Measurements from ENCODE around the gene CENPW. TPM values are rescaled to one million over a fixed set of nuclear protein-coding genes. Genes with fewer than 3 reads are reported as not detected.

CENPW gene
- total and polyA plus RNA-seq, 7 donors: 1.3 to 31.1 (median 5.1) TPM

DNA sequence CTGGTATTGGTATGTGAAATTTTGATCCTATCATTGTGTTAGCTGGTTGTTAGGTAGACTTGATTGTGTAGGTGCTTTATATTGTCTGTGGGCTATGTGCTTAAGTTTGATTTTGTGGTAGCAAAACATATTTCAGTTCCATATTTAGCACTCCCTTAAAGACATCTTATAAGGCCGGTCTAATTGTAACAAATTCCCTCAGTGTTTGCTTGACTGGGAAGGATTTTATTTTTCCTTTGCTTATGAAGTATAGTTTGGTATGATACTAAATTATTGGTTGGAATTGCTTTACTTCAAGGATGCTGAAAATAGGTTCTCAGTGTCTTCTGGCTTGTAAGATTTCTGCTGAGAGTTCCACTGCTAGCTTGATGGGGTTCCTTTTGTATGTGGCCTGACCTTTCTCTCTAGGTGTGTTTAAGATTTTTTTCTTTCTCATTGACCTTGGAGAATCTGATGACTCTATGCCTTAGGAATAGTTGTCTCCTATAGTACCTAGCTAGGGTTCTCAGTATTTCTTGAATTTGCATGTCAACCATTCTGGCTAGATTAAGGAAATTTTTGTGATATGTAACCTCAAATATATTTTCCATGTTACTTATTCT is 20.1 kb downstream of the CENPW start:
- Histone ChIP-seq H3K4me1 (no peaks in the 10 kb centered on the region), H3K27ac (no peak overlapping the region), H3K9me3 (peaks cover 24% of the 10 kb centered on the region), H3K36me3 (ENCODE audit: insufficient read depth in 1 of 2, low read depth in 1 of 2) (no peaks in the 10 kb centered on the region), H3K27me3 (ENCODE audit: insufficient read depth in 3 of 3, low read length in 2 of 3) (no peaks in the 10 kb centered on the region), H3K4me3 (no peak overlapping the region)
- DNase-seq: no peak
- TF ChIP-seq, protein P1, sequence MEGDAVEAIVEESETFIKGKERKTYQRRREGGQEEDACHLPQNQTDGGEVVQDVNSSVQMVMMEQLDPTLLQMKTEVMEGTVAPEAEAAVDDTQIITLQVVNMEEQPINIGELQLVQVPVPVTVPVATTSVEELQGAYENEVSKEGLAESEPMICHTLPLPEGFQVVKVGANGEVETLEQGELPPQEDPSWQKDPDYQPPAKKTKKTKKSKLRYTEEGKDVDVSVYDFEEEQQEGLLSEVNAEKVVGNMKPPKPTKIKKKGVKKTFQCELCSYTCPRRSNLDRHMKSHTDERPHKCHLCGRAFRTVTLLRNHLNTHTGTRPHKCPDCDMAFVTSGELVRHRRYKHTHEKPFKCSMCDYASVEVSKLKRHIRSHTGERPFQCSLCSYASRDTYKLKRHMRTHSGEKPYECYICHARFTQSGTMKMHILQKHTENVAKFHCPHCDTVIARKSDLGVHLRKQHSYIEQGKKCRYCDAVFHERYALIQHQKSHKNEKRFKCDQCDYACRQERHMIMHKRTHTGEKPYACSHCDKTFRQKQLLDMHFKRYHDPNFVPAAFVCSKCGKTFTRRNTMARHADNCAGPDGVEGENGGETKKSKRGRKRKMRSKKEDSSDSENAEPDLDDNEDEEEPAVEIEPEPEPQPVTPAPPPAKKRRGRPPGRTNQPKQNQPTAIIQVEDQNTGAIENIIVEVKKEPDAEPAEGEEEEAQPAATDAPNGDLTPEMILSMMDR (IDR thresholded peaks at IDR 0.05): no peak
- 97 to 100% (median 98%) methylated on average over 1 of the region's 1 CpG for WGBS, 3 donors
- ATAC-seq: no peak
- intact Hi-C loops (cut with DNase I): loop anchor here in 1 of 2 donors (5.0 kb wide), 1 partner anchor 762 kb away; no protein-coding TSS in a partner anchor

DNA sequence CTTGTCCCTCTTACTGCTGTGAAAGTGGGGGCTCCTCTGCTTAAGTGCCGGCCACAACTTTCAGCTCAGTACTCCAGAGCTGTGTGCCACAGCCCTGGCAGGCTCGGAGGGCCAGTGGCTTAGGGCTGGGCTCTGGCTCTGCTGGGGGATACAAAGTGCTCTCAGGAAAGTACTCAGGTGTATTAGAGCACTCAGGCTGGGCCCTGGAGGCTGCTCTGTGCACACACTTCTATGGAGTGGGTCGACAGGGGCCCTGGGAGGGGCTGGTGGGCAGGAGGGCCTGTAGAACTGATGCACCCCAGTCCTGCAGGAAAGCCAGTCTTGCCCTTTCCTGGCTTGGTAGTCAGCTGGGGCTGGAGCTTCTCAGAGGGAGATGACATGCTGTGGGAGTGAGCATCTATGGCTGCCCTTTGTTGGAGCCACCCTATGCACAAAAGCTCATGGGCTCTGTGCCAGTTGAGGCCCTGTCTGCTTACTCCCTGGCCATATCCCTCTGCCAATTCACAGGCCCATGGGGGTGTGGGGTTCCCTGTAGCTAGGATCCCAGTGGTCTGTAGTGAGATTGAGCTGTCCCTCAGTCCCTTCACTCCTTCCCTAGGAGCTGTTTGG is 22.0 kb downstream of the CENPW start:
- TF ChIP-seq, protein P1 (IDR thresholded peaks at IDR 0.05): no peak
- Histone ChIP-seq H3K36me3 (ENCODE audit: insufficient read depth in 1 of 2, low read depth in 1 of 2) (no peaks in the 10 kb centered on the region), H3K4me3 (no peak overlapping the region), H3K9me3 (peaks cover 18% of the 10 kb centered on the region), H3K27ac (no peak overlapping the region), H3K4me1 (no peaks in the 10 kb centered on the region), H3K27me3 (ENCODE audit: insufficient read depth in 3 of 3, low read length in 2 of 3) (no peaks in the 10 kb centered on the region)
- ATAC-seq: no peak
- 96 to 98% (median 97%) methylated on average over 3 of the region's 3 CpGs for WGBS, 3 donors
- intact Hi-C loops (cut with DNase I): loop anchor here in 1 of 2 donors (5.0 kb wide), 1 partner anchor 760 kb away; no protein-coding TSS in a partner anchor
- DNase-seq: no peak

DNA sequence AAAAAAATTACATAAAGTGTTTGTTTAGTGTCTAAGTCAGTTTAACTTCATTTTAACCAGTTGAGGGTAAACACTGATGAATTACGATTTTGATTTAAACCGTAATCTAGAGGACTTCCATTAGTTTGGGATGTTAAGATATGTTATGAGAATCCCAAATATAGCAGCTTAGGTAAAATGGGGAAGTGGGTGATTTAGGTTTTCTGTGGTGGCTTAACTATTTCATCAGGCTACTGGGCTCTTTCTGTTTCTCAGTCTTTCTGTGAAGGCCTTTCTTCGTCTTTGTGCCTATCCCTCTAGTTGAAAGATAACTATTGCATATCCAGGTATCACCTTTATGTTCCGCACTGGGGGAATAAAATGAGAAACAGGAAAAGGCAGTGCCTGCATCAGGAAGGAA is 27.9 kb downstream of the CENPW start:
- DNase-seq: no peak
- intact Hi-C loops (cut with DNase I): no loop called here
- no peak overlapping the region for H3K4me3 ChIP-seq
- H3K27me3 ChIP-seq (ENCODE audit: insufficient read depth in 3 of 3, low read length in 2 of 3): no peaks in the 10 kb centered on the region
- TF ChIP-seq, protein P1 (IDR thresholded peaks at IDR 0.05): no peak
- no peaks in the 10 kb centered on the region for H3K4me1 ChIP-seq
- H3K36me3 ChIP-seq (ENCODE audit: insufficient read depth in 1 of 2, low read depth in 1 of 2): no peaks in the 10 kb centered on the region
- no peak overlapping the region for H3K27ac ChIP-seq
- WGBS, 3 donors: 94 to 97% (median 96%) methylated on average over 4 of the region's 4 CpGs
- ATAC-seq: no peak
- no peaks in the 10 kb centered on the region for H3K9me3 ChIP-seq

DNA sequence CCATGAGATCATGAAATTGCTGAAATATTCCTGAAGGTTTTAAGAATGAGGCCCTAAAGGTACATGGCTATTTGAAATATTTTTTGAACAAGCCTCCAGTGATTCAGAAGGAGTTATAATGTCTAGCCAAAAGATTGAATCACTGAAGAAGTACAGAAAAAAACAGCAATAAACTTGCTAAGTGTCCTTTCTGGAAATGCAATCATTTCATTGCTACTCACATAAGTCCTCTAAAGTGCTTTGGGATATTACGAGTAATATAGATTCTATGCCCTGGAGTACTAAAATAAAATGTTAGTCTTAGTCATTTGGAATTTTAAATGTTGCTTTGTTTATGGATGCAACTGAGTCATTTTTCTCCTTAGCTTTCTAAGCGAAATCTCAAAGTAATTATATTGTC is 32.7 kb downstream of the CENPW start:
- no peak overlapping the region for H3K4me3 ChIP-seq
- TF ChIP-seq, protein P1 (IDR thresholded peaks at IDR 0.05): no peak
- no peaks in the 10 kb centered on the region for H3K9me3 ChIP-seq
- intact Hi-C loops (cut with DNase I): no loop called here
- H3K27me3 ChIP-seq (ENCODE audit: insufficient read depth in 3 of 3, low read length in 2 of 3): no peaks in the 10 kb centered on the region
- H3K27ac ChIP-seq: no peak overlapping the region
- ATAC-seq (no peak), DNase-seq (no peak)
- WGBS, 3 donors: 91 to 92% (median 92%) methylated on average over 2 of the region's 2 CpGs
- H3K4me1 ChIP-seq: no peaks in the 10 kb centered on the region
- no peaks in the 10 kb centered on the region for H3K36me3 ChIP-seq (ENCODE audit: insufficient read depth in 1 of 2, low read depth in 1 of 2)
